Measurements from ENCODE around the gene ARF3. TPM values are rescaled to one million over a fixed set of nuclear protein-coding genes. Genes with fewer than 3 reads are reported as not detected.
A peak's percentile ranks its signal among the peaks of the same experiment; 100 is the strongest.

Gene ARF3
- total and polyA plus RNA-seq, 2 donors (not counting 3 experiments of a cell fraction or from before 2014, with no cell fraction given): 149 to 172 TPM

- no TSS peak for BruUV-seq (replicated peaks)
- DNase-seq (ENCODE audit: low read depth, low spot score) (no peak), FAIRE-seq (no peak)
- no peaks in the 10 kb centered on the region for H4K20me1 ChIP-seq (replicated peaks; ENCODE audit: control insufficient read depth, extremely low read depth, insufficient read depth, low read length)
- TF ChIP-seq EZH2 (IDR thresholded peaks at IDR 0.05; ENCODE audit: borderline replicate concordance, low read depth, low read length, severe bottlenecking): peak; percentile 78
- TF ChIP-seq POLR2AphosphoS5 (IDR thresholded peaks at IDR 0.05; ENCODE audit: insufficient read depth, low read depth, low read length): no peak
- no peak overlapping the region for H3K4me2 ChIP-seq (ENCODE audit: insufficient read depth, low read length)
- H3K9me3 ChIP-seq (replicated peaks; ENCODE audit: control insufficient read depth, insufficient read depth, low read length): no peaks in the 10 kb centered on the region
- H2AFZ ChIP-seq (ENCODE audit: low read depth, low read length): no peak overlapping the region
- no peaks in the 10 kb centered on the region for H3K9me1 ChIP-seq (replicated peaks; ENCODE audit: control insufficient read depth, extremely low read depth, insufficient read depth, low read length)
- H3K36me3 ChIP-seq (ENCODE audit: control insufficient read depth in 2 of 2, extremely low read depth in 1 of 2, insufficient read depth in 2 of 2, low read length in 2 of 2): no peaks in the 10 kb centered on the region
- POLR2A ChIA-PET: no interaction called here
- H3K9ac ChIP-seq (replicated peaks; ENCODE audit: extremely low read depth, insufficient read depth, low read length): no peak overlapping the region
- no peaks in the 10 kb centered on the region for H3K79me2 ChIP-seq (ENCODE audit: control insufficient read depth, insufficient read depth, low read length)
- intact Hi-C loops (cut with micrococcal nuclease) (no loop called here), dilution Hi-C loops (cut with MboI; ENCODE audit: extremely low pct_ligation_motif_present, low sequenced_read_pairs) (no loop called here)
- H3K27ac ChIP-seq (ENCODE audit: insufficient read depth, low read depth, low read length): no peak overlapping the region
- H3K4me3 ChIP-seq (replicated peaks in 1 of 3; ENCODE audit: insufficient read depth in 1 of 3, low read depth in 1 of 3, low read length in 3 of 3): no peak overlapping the region
- H3K27me3 ChIP-seq (ENCODE audit: control insufficient read depth in 2 of 2, insufficient read depth in 2 of 2, low read length in 2 of 2): peaks cover 74 to 78% of the 10 kb centered on the region in 2 experiments
- CTCF ChIA-PET: interaction anchor here (1.4 to 11.2 kb wide), 6 partner anchors 8 to 128 kb away, joined by 5 to 175 read pairs (median 33); partner anchors contain the start of genes ARF3 and DDN
- peaks cover 13% of the 10 kb centered on the region for H3K4me1 ChIP-seq (ENCODE audit: control insufficient read depth, extremely low read depth, insufficient read depth, low read length)
These were observed 23.2 kb upstream of the ARF3 start for GRCh38 chr12:48980389-48980952.

DNA sequence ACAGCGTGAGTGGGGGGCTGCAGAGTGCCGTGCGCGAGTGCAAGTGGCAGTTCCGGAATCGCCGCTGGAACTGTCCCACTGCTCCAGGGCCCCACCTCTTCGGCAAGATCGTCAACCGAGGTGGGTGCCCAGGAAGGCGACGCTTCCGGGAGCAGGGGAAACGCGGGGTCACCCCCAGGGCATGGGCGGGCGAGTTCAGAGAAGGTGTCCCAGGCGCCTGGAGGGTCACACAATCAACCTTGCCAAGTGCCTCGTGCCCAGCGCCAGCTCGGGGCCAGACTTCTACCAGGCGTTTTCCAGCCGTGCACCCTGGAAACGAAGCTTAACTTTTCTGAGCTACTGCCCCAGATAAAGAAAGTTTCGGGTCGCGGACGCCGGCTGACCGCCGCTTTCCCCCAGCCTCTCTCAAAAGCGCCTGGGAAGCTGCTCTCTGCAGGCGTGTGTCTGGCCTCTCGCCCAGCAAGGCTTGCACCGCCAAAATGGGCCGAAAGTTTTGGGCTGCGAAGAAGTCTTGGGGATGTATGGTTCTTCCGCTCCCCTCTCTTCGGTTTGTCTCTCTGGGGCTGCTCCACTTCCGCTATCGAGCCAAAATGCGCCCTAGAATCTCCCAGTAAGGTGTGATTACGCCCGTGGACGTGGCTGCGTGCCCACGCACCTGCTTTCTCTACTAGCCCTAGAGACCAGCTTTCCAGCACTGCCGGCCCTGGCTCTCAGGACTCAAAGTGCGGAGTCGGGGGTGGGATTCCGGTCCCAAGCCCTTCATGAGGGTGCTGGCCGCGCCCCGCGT, 22.5 kb upstream of the ARF3 start:
- Histone ChIP-seq H3K4me2 (ENCODE audit: insufficient read depth, low read length) (no peak overlapping the region), H3K27ac (ENCODE audit: insufficient read depth, low read depth, low read length) (no peak overlapping the region), H3K79me2 (ENCODE audit: control insufficient read depth, insufficient read depth, low read length) (no peaks in the 10 kb centered on the region), H3K27me3 (ENCODE audit: control insufficient read depth in 2 of 2, insufficient read depth in 2 of 2, low read length in 2 of 2) (peaks cover 68 to 72% of the 10 kb centered on the region in 2 experiments), H3K4me1 (ENCODE audit: control insufficient read depth, extremely low read depth, insufficient read depth, low read length) (peaks cover 13% of the 10 kb centered on the region), H3K36me3 (ENCODE audit: control insufficient read depth in 2 of 2, extremely low read depth in 1 of 2, insufficient read depth in 2 of 2, low read length in 2 of 2) (no peaks in the 10 kb centered on the region), H4K20me1 (replicated peaks; ENCODE audit: control insufficient read depth, extremely low read depth, insufficient read depth, low read length) (no peaks in the 10 kb centered on the region), H3K4me3 (replicated peaks in 1 of 3; ENCODE audit: insufficient read depth in 1 of 3, low read depth in 1 of 3, low read length in 3 of 3) (no peak overlapping the region), H3K9me1 (replicated peaks; ENCODE audit: control insufficient read depth, extremely low read depth, insufficient read depth, low read length) (no peaks in the 10 kb centered on the region), H3K9me3 (replicated peaks; ENCODE audit: control insufficient read depth, insufficient read depth, low read length) (no peaks in the 10 kb centered on the region), H3K9ac (replicated peaks; ENCODE audit: extremely low read depth, insufficient read depth, low read length) (no peak overlapping the region), H2AFZ (ENCODE audit: low read depth, low read length) (no peak overlapping the region)
- FAIRE-seq (no peak), DNase-seq (ENCODE audit: low read depth, low spot score) (no peak)
- intact Hi-C loops (cut with micrococcal nuclease) (loop anchor here (5.0 kb wide), 1 partner anchor 52 kb away; the partner anchor contains the start of gene FKBP11), dilution Hi-C loops (cut with MboI; ENCODE audit: extremely low pct_ligation_motif_present, low sequenced_read_pairs) (no loop called here)
- TF ChIP-seq EZH2 (IDR thresholded peaks at IDR 0.05; ENCODE audit: borderline replicate concordance, low read depth, low read length, severe bottlenecking): peak; percentile 95
- TF ChIP-seq POLR2AphosphoS5 (IDR thresholded peaks at IDR 0.05; ENCODE audit: insufficient read depth, low read depth, low read length): no peak
- no TSS peak for BruUV-seq (replicated peaks)
- ChIA-PET POLR2A (no interaction called here), CTCF (interaction anchor here (0.7 to 11.2 kb wide), 10 partner anchors 8 to 127 kb away, joined by 3 to 175 read pairs (median 5); partner anchors contain the start of genes ARF3, DDN and WNT10B)

Data from endothelial cell of umbilical vein (primary cell).